Panc1 (cell line): ENCODE results near the gene CYP27C1. TPM values are rescaled to one million over a fixed set of nuclear protein-coding genes. Genes with fewer than 3 reads are reported as not detected.
"Not testable (repeated sequence)": the region's sequence is repeated elsewhere in the genome, so short reads cannot be mapped to it uniquely, and the experiment has no call there.

Experiments used
- ATAC-seq: fragments of 200-7000 bp; cut with Tn5 transposase; 2 replicates; pipeline ENCODE4 v1.9.1; 2020; ENCODE audit warnings: mild to moderate bottlenecking, moderate library complexity
- BruUV-seq: library from RNA; stranded (reverse); fragments of 400-500 nt; replicated peaks from 2 replicates; lab custom pipeline; 2021; lab: Mats Ljungman, UMichigan
- CTCF ChIA-PET: fragments of 300-600 bp; sonication (Branson Sonifier 250); formaldehyde crosslinking; loops from one replicate; lab custom pipeline; 2022; ENCODE audit warnings: antibody characterized with exemption; lab: Charles Lee
- POLR2A ChIA-PET: fragments of 300-600 bp; sonication (Branson Sonifier 250); formaldehyde crosslinking; loops from one replicate; lab custom pipeline; 2022; ENCODE audit warnings: antibody characterized with exemption; lab: Charles Lee
- DNase-seq: peaks from one replicate; pipeline ENCODE4 v3.0.0-alpha.2; 2010; ENCODE audit warnings: low read depth, low spot score
- H3K27ac ChIP-seq: 2 replicates; pipeline ENCODE4 v1.5.1; 2011; ENCODE audit warnings: mild to moderate bottlenecking, low read length, inconsistent platforms
- H3K27me3 ChIP-seq: fragments of 200-500 bp; sonication (Bioruptor generic); 2 replicates; pipeline ENCODE4 v1.6.0; 2014; ENCODE audit warnings: low read length, inconsistent platforms; ENCODE audit not compliant: control insufficient read depth, insufficient read depth
- H3K36me3 ChIP-seq: fragments of 200-500 bp; sonication (Bioruptor generic); 2 replicates; pipeline ENCODE4 v1.5.1; 2014; ENCODE audit warnings: inconsistent platforms, mild to moderate bottlenecking, low read length, moderate library complexity; ENCODE audit not compliant: control insufficient read depth, insufficient read depth
- H3K4me1 ChIP-seq: 2 replicates; pipeline ENCODE4 v1.5.1; 2011; ENCODE audit warnings: inconsistent platforms, mild to moderate bottlenecking, low read length, moderate library complexity; ENCODE audit not compliant: control insufficient read depth, insufficient read depth
- H3K4me3 ChIP-seq, 2 experiments: 2 replicates each; pipeline ENCODE4 v1.5.1; 2011 to 2012; ENCODE audit warnings: low read depth in 2 of 2, low read length in 2 of 2, mild to moderate bottlenecking in 2 of 2, inconsistent platforms in 1 of 2, moderate library complexity in 1 of 2
- H3K9me3 ChIP-seq: fragments of 200-500 bp; sonication (Bioruptor generic); 2 replicates; pipeline ENCODE4 v1.5.1; 2014; ENCODE audit warnings: low read depth, mild to moderate bottlenecking, inconsistent platforms, low read length, moderate library complexity; ENCODE audit not compliant: control insufficient read depth, insufficient read depth
- CTCF ChIP-seq: fragments of 450-650 bp; IDR thresholded peaks from 2 replicates; pipeline ENCODE4 v1.5.1; 2017; ENCODE audit warnings: mild to moderate bottlenecking
- POLR2AphosphoS5 ChIP-seq: IDR thresholded peaks from 2 replicates; pipeline ENCODE4 v1.6.1; 2012; ENCODE audit warnings: mild to moderate bottlenecking, low read depth, low read length, moderate library complexity
- REST ChIP-seq, 2 experiments: IDR thresholded peaks; 2 replicates each; pipeline ENCODE4 v1.6.1; 2011 to 2012; ENCODE audit warnings: low read depth in 2 of 2, control low read depth in 1 of 2, low read length in 1 of 2, mild to moderate bottlenecking in 1 of 2, moderate library complexity in 1 of 2; ENCODE audit not compliant: insufficient read depth in 1 of 2
- SIN3A ChIP-seq: IDR thresholded peaks from 2 replicates; pipeline ENCODE4 v1.6.1; 2012; ENCODE audit warnings: low read depth, mild to moderate bottlenecking, low read length, moderate library complexity, borderline replicate concordance; ENCODE audit not compliant: insufficient read depth
- TCF7L2 ChIP-seq: IDR thresholded peaks from 2 replicates; pipeline ENCODE4 v1.6.1; 2011; ENCODE audit warnings: mild to moderate bottlenecking, low read depth, low read length, inconsistent platforms
- in situ Hi-C: cut with HindIII; loops from 2 replicates; pipeline ENCODE4 v1.10.0; 2016; ENCODE audit warnings: low sequenced_read_pairs, low pct_unique_long_range_greater_than_20kb
- intact Hi-C: fragments of 100-400 bp; cut with micrococcal nuclease; formaldehyde crosslinking; loops from one replicate; pipeline ENCODE4 v1.10.0; 2022; ENCODE audit not compliant: unreplicated experiment
- total RNA-seq: library from RNA; stranded (reverse); gene quantifications from one replicate; pipeline ENCODE4 v1.2.1, GENCODE V29; 2021; ENCODE audit not compliant: unreplicated experiment

Gene CYP27C1
- total RNA-seq, 1 experiment from 2014 or later, result 5.7 TPM

- in situ Hi-C loops (no loop called here), intact Hi-C loops (no loop called here)
- H3K4me3 ChIP-seq, result no peak overlapping the region
- no peaks in the 10 kb centered on the region for H3K27me3 ChIP-seq
- DNase-seq (no peak), ATAC-seq (no peak)
- H3K27ac ChIP-seq, result no peak overlapping the region
- CTCF ChIA-PET, result no interaction called here
- H3K4me1 ChIP-seq, result peaks cover 26% of the 10 kb centered on the region
- TF ChIP-seq POLR2AphosphoS5 (no peak), SIN3A (no peak), TCF7L2 (no peak), REST (IDR thresholded peaks at IDR 0.05; ENCODE audit: insufficient read depth in 1 of 2, low read depth in 2 of 2, low read length in 1 of 2) (no peak), CTCF (no peak)
- BruUV-seq, result no TSS peak
- H3K36me3 ChIP-seq, result no peaks in the 10 kb centered on the region
- POLR2A ChIA-PET, result interaction anchor here (0.6 kb wide), 1 partner anchor 434 kb away, joined by 4 read pairs; no protein-coding TSS in a partner anchor
- H3K9me3 ChIP-seq, result no peaks in the 10 kb centered on the region
These were observed 9.5 kb upstream of the CYP27C1 start for GRCh38 chr2:127229555-127229954.

- H3K4me3 ChIP-seq, result no peak overlapping the region
- DNase-seq (no peak), ATAC-seq (no peak)
- H3K27ac ChIP-seq, result no peak overlapping the region
- in situ Hi-C loops, result no loop called here
- H3K27me3 ChIP-seq, result no peaks in the 10 kb centered on the region
- no peak for TF ChIP-seq POLR2AphosphoS5
- no peak for TF ChIP-seq REST (IDR thresholded peaks at IDR 0.05; ENCODE audit: insufficient read depth in 1 of 2, low read depth in 2 of 2, low read length in 1 of 2)
- TF ChIP-seq SIN3A, result no peak
- peaks cover 30% of the 10 kb centered on the region for H3K4me1 ChIP-seq
- no peaks in the 10 kb centered on the region for H3K9me3 ChIP-seq
- no peaks in the 10 kb centered on the region for H3K36me3 ChIP-seq
- BruUV-seq, result no TSS peak
- intact Hi-C loops, result no loop called here
- ChIA-PET CTCF (no interaction called here), POLR2A (no interaction called here)
These were observed 8.0 kb upstream of the CYP27C1 start for GRCh38 chr2:127228102-127228501.

- intact Hi-C loops, ATAC-seq, H3K9me3 ChIP-seq, in situ Hi-C loops, H3K27me3 ChIP-seq, DNase-seq, CTCF ChIA-PET, POLR2A ChIA-PET, H3K36me3 ChIP-seq, BruUV-seq: not testable (repeated sequence)
- Histone ChIP-seq H3K4me3 (peak overlapping the region in 1 of 2 experiments; percentile 47; a peak in 1 of 4 replicates), H3K4me1 (peaks cover 30% of the 10 kb centered on the region), H3K27ac (peak overlapping the region; percentile 49)
These were observed 7.2 kb upstream of the CYP27C1 start for GRCh38 chr2:127227264-127227660.
